ENCODE data around the gene RGS7. TPM values are rescaled to one million over a fixed set of nuclear protein-coding genes. Genes with fewer than 3 reads are reported as not detected.

The RGS7 gene
- total RNA-seq, 1 donor from 2014 or later: not detected

DNA sequence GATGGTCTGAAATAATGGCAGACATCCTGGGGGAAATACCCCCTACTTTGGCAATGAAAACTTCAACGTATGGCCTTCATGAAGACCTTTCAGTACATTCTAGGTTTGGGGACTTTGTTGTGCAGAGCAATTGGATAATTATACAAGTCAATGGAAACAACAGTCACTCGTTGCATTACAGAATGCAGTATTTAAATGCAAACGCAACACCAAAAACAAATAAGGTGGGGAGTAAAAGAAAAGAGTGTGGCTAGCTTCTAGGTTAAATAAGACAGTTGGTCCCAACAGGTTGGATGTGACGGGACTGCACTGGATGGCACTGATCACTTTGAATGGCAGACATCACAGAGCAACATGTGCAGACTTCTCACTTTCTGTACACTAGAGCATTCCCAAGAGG, 386.8 kb downstream of the RGS7 start:
- DNase-seq (ENCODE audit: low read depth) (no peak), FAIRE-seq (no peak)
- H3K36me3 ChIP-seq (ENCODE audit: control insufficient read depth, insufficient read depth, low read length): no peaks in the 10 kb centered on the region
- TF ChIP-seq, protein P1, sequence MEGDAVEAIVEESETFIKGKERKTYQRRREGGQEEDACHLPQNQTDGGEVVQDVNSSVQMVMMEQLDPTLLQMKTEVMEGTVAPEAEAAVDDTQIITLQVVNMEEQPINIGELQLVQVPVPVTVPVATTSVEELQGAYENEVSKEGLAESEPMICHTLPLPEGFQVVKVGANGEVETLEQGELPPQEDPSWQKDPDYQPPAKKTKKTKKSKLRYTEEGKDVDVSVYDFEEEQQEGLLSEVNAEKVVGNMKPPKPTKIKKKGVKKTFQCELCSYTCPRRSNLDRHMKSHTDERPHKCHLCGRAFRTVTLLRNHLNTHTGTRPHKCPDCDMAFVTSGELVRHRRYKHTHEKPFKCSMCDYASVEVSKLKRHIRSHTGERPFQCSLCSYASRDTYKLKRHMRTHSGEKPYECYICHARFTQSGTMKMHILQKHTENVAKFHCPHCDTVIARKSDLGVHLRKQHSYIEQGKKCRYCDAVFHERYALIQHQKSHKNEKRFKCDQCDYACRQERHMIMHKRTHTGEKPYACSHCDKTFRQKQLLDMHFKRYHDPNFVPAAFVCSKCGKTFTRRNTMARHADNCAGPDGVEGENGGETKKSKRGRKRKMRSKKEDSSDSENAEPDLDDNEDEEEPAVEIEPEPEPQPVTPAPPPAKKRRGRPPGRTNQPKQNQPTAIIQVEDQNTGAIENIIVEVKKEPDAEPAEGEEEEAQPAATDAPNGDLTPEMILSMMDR (IDR thresholded peaks at IDR 0.05; ENCODE audit: insufficient read depth, low read length, severe bottlenecking): no peak
- H3K4me3 ChIP-seq (ENCODE audit: low read depth, low read length): no peak overlapping the region
- no peaks in the 10 kb centered on the region for H3K27me3 ChIP-seq (ENCODE audit: control insufficient read depth, insufficient read depth, low read length)

DNA sequence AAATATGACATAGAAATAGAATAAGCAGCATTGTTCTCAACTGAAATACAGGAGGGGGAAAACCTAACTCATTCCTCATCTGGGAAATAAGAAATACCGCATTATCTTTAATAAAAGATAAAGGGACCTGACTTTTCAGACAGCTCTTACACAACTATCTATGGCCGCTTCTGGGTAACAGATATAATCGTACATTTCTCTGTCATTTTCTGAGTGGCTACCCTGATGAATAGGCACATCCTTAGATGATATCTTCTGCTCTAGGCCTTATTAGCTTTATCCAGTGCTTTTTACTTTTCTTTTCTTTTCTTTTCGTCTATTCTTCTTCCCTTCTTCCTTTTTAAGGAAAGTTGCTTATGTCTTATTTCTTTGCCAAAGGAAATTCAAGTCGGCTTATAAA, 388.1 kb downstream of the RGS7 start:
- FAIRE-seq (no peak), DNase-seq (ENCODE audit: low read depth) (no peak)
- no peaks in the 10 kb centered on the region for H3K27me3 ChIP-seq (ENCODE audit: control insufficient read depth, insufficient read depth, low read length)
- TF ChIP-seq, protein P1 (IDR thresholded peaks at IDR 0.05; ENCODE audit: insufficient read depth, low read length, severe bottlenecking): no peak
- no peaks in the 10 kb centered on the region for H3K36me3 ChIP-seq (ENCODE audit: control insufficient read depth, insufficient read depth, low read length)
- no peak overlapping the region for H3K4me3 ChIP-seq (ENCODE audit: low read depth, low read length)

DNA sequence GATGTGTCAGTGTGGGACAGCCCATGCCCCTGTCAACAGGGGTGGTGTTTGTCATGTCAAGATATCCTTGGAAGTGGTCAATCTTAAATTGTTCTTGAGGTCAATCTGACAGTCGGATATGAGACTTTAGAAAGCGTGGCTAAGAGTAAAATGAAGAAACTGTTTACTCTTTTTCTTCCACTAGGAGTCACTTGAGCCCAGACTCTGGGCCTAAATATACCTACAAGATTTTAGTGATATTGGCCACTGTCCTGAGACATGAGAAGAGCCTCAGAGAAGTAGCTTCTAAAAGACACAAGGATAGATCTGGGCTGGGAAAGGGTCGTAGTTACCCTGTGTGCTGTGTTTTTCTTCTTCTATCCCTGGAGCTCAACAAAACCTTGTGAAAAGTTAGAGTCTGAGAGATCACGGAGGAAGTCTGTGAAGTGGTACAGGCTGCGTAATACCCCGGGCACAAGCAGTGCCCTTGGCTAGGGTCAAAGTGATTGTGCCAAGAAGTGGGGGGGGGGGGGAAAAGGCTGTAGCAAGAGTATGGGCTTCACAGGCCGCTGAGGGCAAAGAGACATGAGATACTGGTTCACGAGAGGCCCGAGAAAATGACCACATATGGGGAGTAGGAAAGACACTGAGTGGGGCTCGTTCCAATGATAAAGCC, 389.8 kb downstream of the RGS7 start:
- TF ChIP-seq, protein P1 (IDR thresholded peaks at IDR 0.05; ENCODE audit: insufficient read depth, low read length, severe bottlenecking): no peak
- FAIRE-seq: no peak
- no peak for DNase-seq (ENCODE audit: low read depth)
- H3K27me3 ChIP-seq (ENCODE audit: control insufficient read depth, insufficient read depth, low read length): no peaks in the 10 kb centered on the region
- no peaks in the 10 kb centered on the region for H3K36me3 ChIP-seq (ENCODE audit: control insufficient read depth, insufficient read depth, low read length)
- H3K4me3 ChIP-seq (ENCODE audit: low read depth, low read length): no peak overlapping the region

- no peak for DNase-seq (ENCODE audit: low read depth)
- no peaks in the 10 kb centered on the region for H3K36me3 ChIP-seq (ENCODE audit: control insufficient read depth, insufficient read depth, low read length)
- no peak for FAIRE-seq
- no peak overlapping the region for H3K4me3 ChIP-seq (ENCODE audit: low read depth, low read length)
- no peaks in the 10 kb centered on the region for H3K27me3 ChIP-seq (ENCODE audit: control insufficient read depth, insufficient read depth, low read length)
- TF ChIP-seq, protein P1 (IDR thresholded peaks at IDR 0.05; ENCODE audit: insufficient read depth, low read length, severe bottlenecking): no peak
These were observed 391.4 kb downstream of the RGS7 start for GRCh38 chr1:240965581-240966091.

GRCh38 chr1:240962086-240962485, 394.9 kb downstream of the RGS7 start:
- Histone ChIP-seq H3K36me3 (ENCODE audit: control insufficient read depth, insufficient read depth, low read length) (no peaks in the 10 kb centered on the region), H3K27me3 (ENCODE audit: control insufficient read depth, insufficient read depth, low read length) (no peaks in the 10 kb centered on the region), H3K4me3 (ENCODE audit: low read depth, low read length) (no peak overlapping the region)
- FAIRE-seq (no peak), DNase-seq (ENCODE audit: low read depth) (no peak)
- TF ChIP-seq, protein P1 (IDR thresholded peaks at IDR 0.05; ENCODE audit: insufficient read depth, low read length, severe bottlenecking): no peak

- H3K36me3 ChIP-seq (ENCODE audit: control insufficient read depth, insufficient read depth, low read length): no peaks in the 10 kb centered on the region
- H3K4me3 ChIP-seq (ENCODE audit: low read depth, low read length): no peak overlapping the region
- TF ChIP-seq, protein P1 (IDR thresholded peaks at IDR 0.05; ENCODE audit: insufficient read depth, low read length, severe bottlenecking): no peak
- FAIRE-seq (no peak), DNase-seq (ENCODE audit: low read depth) (no peak)
- no peaks in the 10 kb centered on the region for H3K27me3 ChIP-seq (ENCODE audit: control insufficient read depth, insufficient read depth, low read length)
These were observed 400.6 kb downstream of the RGS7 start for GRCh38 chr1:240956424-240956823.
